Measurements from ENCODE around the gene PPP3R1. TPM values are rescaled to one million over a fixed set of nuclear protein-coding genes. Genes with fewer than 3 reads are reported as not detected.

Gene PPP3R1
- total and polyA plus RNA-seq, 2 of the 4 experiments (the other 2 are of a cell fraction), result 9.1 to 17.3 TPM

GRCh38 chr2:68134554-68134953, 117.8 kb downstream of the PPP3R1 start:
- Histone ChIP-seq H2BK20ac (ENCODE audit: low read depth, low read length) (no peak overlapping the region), H3K23ac (ENCODE audit: low read depth, low read length) (no peak overlapping the region), H3K27ac (ENCODE audit: insufficient read depth, low read length) (no peak overlapping the region), H4K20me1 (ENCODE audit: insufficient read depth, low read length) (no peaks in the 10 kb centered on the region), H3K4ac (ENCODE audit: low read depth, low read length) (no peak overlapping the region), H3K27me3 (ENCODE audit: control insufficient read depth, insufficient read depth, low read length) (no peaks in the 10 kb centered on the region), H3K4me3 (ENCODE audit: insufficient read depth, low read depth, low read length) (no peak overlapping the region), H3K18ac (ENCODE audit: low read depth, low read length) (no peak overlapping the region), H2BK5ac (ENCODE audit: low read depth, low read length, poor library complexity, severe bottlenecking) (no peak overlapping the region), H3K4me2 (ENCODE audit: low read depth, low read length) (no peak overlapping the region), H2AK5ac (ENCODE audit: low read depth, low read length) (no peak overlapping the region), H2AFZ (replicated peaks; ENCODE audit: low read length, poor library complexity) (no peak overlapping the region), H4K8ac (ENCODE audit: low read depth in 2 of 2, low read length in 2 of 2) (no peak overlapping the region), H3K9ac (ENCODE audit: low read depth, low read length) (no peak overlapping the region), H3K36me3 (ENCODE audit: control insufficient read depth, insufficient read depth, low read length) (peaks cover 7% of the 10 kb centered on the region; the same call in 1 of the 2 replicates), H3K9me3 (ENCODE audit: control insufficient read depth, insufficient read depth, low read length) (no peaks in the 10 kb centered on the region), H3K79me1 (ENCODE audit: low read depth in 1 of 2, low read length in 2 of 2) (peaks cover 0 to 3% of the 10 kb centered on the region in 2 experiments; a peak in 1 of 4 replicates), H3K9me1 (ENCODE audit: insufficient read depth, low read length) (no peaks in the 10 kb centered on the region), H3K14ac (replicated peaks; ENCODE audit: low read depth, low read length) (no peak overlapping the region), H4K5ac (ENCODE audit: low read depth, low read length) (no peak overlapping the region), H2BK120ac (ENCODE audit: low read depth, low read length) (no peak overlapping the region), H3K4me1 (ENCODE audit: control insufficient read depth, insufficient read depth, low read length) (no peaks in the 10 kb centered on the region), H4K91ac (ENCODE audit: insufficient read depth, low read depth, low read length) (no peak overlapping the region), H3K56ac (ENCODE audit: extremely low read depth, insufficient read depth, low read length) (no peak overlapping the region), H2BK15ac (ENCODE audit: low read depth, low read length) (no peak overlapping the region), H2AK9ac (replicated peaks; ENCODE audit: low read depth, low read length, poor library complexity) (no peak overlapping the region)
- POLR2A ChIA-PET (ENCODE audit: unreplicated experiment), result no interaction called here
- CTCF ChIA-PET, result interaction anchor here (1.6 kb wide), 1 partner anchor 21 kb away, joined by 5 read pairs; no protein-coding TSS in a partner anchor
- no CpG with 5 or more reads among the region's 6 CpGs for WGBS, 2 experiments (ENCODE audit: extremely low coverage in 2 of 2, insufficient read length in 1 of 2)
- DNase-seq (no peak), ATAC-seq (ENCODE audit: low read depth) (no peak)
- dilution Hi-C loops (cut with HindIII; ENCODE audit: low sequenced_read_pairs, unreplicated experiment) (no loop called here), in situ Hi-C loops (cut with MboI; ENCODE audit: low sequenced_read_pairs) (no loop called here), intact Hi-C loops (cut with micrococcal nuclease) (no loop called here)
- no TSS peak for BruUV-seq (replicated peaks)
- no peak for TF ChIP-seq RAD21 (IDR thresholded peaks at IDR 0.05; ENCODE audit: low read length)
- no peak for TF ChIP-seq FOS (IDR thresholded peaks at IDR 0.05; ENCODE audit: low read depth, low read length)
- no peak for TF ChIP-seq POLR2A (IDR thresholded peaks at IDR 0.05; ENCODE audit: low read depth, low read length)
- no peak for TF ChIP-seq BHLHE40 (IDR thresholded peaks at IDR 0.05; ENCODE audit: low read depth, low read length)
- TF ChIP-seq MAZ (IDR thresholded peaks at IDR 0.05; ENCODE audit: borderline replicate concordance, low read depth, low read length), result no peak
- no peak for TF ChIP-seq MXI1 (IDR thresholded peaks at IDR 0.05; ENCODE audit: borderline replicate concordance, low read depth, low read length)
- no peak for TF ChIP-seq RCOR1 (IDR thresholded peaks at IDR 0.05; ENCODE audit: insufficient replicate concordance, low read length)
- TF ChIP-seq ELK1 (IDR thresholded peaks at IDR 0.05; ENCODE audit: borderline replicate concordance, low read depth, low read length), result no peak
